Prostate gland (tissue), 2 donors: ENCODE results near the gene EML1.

Experiments used
- POLR2A ChIP-seq: fragments of 450-650 bp; IDR thresholded peaks from one replicate; pipeline ENCODE4 v1.6.1; 2016; ENCODE audit warnings: antibody characterized with exemption, mild to moderate bottlenecking
- POLR2AphosphoS5 ChIP-seq: sonication (generic); formaldehyde crosslinking; IDR thresholded peaks from one replicate; pipeline ENCODE4 v1.6.1; 2017; ENCODE audit warnings: antibody characterized with exemption
- TF ChIP-seq, protein P1 (sequence below), 4 experiments: fragments of 200-600 bp in 2 of 4; fragments of 450-650 bp in 2 of 4; sonication (generic) in 2 of 4; IDR thresholded peaks; 1 replicate in 3 of 4; 2 replicates in 1 of 4; pipeline ENCODE4 v1.5.1; 2016 to 2019; ENCODE audit warnings: antibody characterized with exemption in 4 of 4, mild to moderate bottlenecking in 2 of 4, moderate library complexity in 2 of 4

DNA sequence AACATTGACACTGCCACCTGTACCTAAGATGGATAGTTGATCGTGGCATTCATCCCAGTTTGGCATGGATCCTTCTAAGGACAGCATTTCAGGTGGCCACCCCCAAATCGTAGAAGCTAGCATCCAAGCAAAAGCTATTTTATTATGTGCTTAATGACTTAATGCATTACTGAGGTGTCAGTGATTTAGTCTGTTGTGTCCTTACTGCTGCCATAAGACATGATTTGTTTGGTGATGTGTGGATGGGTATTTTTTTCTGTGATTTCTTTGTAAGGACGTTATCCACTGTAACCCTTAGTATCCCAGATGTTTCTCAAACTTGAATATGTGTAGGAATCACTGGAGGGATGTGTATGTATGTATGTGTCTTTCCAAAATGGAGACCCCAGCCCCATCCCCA lies 190.8 kb downstream of the EML1 start:
- TF ChIP-seq, protein P1, sequence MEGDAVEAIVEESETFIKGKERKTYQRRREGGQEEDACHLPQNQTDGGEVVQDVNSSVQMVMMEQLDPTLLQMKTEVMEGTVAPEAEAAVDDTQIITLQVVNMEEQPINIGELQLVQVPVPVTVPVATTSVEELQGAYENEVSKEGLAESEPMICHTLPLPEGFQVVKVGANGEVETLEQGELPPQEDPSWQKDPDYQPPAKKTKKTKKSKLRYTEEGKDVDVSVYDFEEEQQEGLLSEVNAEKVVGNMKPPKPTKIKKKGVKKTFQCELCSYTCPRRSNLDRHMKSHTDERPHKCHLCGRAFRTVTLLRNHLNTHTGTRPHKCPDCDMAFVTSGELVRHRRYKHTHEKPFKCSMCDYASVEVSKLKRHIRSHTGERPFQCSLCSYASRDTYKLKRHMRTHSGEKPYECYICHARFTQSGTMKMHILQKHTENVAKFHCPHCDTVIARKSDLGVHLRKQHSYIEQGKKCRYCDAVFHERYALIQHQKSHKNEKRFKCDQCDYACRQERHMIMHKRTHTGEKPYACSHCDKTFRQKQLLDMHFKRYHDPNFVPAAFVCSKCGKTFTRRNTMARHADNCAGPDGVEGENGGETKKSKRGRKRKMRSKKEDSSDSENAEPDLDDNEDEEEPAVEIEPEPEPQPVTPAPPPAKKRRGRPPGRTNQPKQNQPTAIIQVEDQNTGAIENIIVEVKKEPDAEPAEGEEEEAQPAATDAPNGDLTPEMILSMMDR (IDR thresholded peaks at IDR 0.05) = no peak
- TF ChIP-seq POLR2AphosphoS5 (no peak), POLR2A (no peak)
